Amygdala (tissue), 56 donors: ENCODE data around the gene MATCAP1.

ENCODE experiments used
- DNase-seq, 56 donors: peaks; one replicate each; lab custom pipeline; 2025; lab: John Stamatoyannopoulos, UW

MATCAP1 gene

DNA sequence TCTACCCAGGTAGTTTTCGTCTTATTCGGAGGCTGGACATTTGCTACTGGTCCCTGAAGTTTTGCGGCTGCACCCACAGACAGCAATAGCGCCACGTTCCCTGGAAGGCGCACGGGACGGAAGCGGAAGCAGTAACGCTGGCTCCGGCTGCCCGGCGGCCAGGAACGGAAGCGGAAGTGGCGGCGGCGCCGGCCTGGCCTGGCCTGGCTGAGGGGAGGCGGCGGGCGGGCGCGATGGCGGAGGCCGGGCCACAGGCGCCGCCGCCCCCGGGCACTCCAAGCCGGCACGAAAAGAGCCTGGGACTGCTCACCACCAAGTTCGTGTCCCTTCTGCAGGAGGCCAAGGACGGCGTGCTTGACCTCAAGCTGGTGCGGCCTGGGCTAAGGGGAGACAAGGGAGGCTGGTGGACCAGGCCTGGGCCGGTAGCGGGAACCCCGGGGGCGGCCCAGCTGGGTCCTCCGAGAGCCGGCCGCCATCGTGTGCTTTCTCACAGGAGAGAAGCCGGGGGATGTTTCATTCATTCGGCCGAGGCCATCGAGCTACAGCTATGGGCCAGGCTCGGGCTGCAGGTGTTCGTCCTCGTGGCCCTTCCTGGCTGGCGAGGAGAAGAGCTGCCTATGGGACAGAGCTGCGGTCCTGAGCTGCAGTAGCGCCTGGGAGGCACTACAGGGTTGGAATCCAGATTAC, 8.4 kb upstream of the MATCAP1 start, which contains the start of gene E2F4:
Gene E2F4, plus strand, starts transcription at position 161 of the 687 bp plus-strand sequence. Its CDS starts 73 bp downstream, at position 234.
- peak; percentile 55 to 96 (median 86) for DNase-seq

DNA sequence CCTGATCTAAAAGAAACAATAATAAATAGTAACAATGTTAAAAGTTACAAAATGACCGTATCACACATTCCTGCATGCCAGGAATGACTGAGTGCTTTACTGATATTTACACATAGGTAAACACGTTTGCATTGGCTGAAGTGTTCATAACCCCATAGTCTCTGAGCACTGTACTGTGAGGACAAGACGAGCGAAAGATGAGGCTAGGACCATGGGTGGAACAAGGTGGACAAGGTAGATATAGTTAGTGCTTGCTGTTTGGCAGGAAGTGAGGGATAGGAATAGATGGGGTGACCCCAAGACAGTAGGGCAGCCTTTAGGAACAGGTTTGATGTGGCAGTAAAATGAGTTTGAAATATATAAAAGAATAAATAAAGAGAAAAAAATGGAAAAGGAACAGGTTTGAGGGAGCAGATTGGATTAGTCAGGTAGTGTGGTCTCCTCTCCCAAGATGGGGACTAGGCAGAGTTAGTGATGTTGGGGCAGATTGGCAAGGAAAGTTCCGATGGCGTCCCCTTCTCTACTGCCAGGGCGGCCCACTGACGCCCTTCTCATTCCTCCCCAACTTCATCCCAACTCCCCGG, 7.7 kb upstream of the MATCAP1 start:
- DNase-seq = no peak

DNA sequence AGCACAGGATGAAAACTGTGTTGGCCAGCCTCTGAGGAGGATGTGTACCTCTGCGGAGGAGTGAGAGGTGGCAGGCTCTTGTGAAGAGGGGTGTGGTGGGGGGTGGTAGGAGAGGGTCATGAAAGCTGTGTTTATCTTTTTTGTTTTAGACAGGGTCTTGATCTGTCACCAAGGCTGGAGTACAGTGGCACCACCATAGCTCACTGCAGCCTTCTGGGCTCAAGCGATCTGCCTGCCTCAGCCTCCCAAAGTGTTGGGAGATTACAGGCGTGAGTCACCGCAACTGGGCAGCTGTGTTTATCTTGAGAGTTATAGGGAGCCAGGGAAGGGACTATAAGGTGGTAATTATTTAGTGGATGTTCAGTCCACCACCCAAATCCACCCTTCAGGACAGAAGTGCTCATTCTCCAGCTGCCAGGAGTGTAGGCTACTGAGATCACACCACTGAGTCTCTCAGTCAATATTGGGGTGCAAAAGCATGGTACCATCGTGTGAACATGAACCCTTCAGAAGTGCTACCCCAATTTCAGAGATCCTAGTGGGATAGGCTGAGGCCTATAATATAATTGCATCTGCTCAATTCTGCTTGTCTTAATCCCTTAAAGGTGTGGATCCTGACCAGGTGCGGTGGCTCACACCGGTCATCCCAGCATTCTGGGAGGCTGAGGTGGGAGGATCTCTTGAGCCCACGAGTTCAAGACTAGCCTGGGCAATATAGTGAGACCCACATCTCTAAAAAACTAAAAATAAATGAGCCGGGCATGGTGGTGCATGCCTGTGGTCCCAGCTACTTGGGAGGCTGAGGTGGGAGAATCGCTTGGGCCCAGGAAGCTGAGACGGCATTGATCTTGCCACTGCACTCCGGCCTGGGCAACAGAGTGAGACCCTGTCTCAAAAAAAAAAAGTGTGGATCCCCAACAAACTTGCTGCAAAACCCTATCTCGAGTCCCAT, 7.0 kb upstream of the MATCAP1 start:
- no peak for DNase-seq

DNA sequence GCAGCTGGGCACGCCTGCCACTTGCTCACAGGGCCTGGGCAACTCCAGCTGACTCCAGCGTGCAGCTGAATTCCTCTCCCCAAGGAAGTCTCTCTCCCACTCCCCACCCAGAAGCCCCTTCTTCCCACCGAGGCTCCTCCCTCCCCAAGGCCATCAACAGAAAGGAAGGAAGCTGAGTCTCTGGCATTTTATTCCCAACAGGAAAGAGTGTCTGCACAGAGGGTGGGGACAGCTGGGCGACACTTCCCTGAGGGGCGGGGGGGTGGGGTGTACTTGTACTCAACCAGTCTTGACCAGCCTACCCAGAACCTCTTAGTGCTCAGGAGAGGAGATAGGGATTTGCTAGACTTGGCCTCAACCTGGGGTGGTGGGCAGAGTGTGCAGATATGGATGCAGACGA, 6.3 kb upstream of the MATCAP1 start, which contains the start of gene EXOC3L1:
Gene EXOC3L1, minus strand, starts transcription at position 96 of the 400 bp plus-strand sequence. CDS start 460 bp downstream, outside the sequence.
- DNase-seq = no peak

DNA sequence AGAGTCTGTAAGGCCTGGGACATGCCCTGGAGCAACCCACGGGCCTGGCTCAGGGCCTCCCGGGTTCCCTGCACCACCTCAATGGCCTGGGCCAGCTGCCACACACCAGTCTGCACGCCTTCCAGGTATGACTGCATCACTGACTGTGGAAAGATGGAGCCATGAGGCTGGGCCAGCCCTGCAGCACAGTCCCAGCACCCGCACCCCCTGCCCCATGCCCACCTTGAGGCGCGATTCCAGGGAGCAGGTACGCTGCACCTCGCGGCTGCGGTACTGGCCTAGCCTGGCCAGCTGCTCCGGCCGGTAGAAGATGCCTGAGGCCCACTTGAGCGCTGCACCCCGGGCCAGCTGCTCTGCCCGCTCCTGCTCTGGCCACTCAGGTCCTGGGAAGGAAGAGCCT, 5.0 kb upstream of the MATCAP1 start:
- no peak for DNase-seq

DNA sequence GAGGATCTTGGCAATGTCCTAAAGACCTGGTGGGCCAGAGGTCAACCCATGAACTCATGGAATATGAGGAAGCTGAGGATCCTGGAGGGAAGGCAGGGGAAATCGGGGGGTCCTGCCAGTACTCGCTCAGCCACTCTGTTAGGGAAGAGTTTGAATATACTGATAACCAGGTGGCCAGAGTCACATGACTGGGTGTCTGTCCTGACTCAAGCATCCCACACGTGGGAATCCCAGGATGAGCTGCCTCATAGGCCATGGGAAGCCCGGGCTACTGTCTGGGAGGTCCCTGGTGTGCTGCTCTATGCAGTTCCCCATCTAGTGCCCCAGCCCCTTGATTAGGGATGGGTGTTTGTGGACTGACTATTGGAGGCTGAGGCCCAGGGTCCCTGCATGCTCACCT, 4.6 kb upstream of the MATCAP1 start:
- no peak for DNase-seq

DNA sequence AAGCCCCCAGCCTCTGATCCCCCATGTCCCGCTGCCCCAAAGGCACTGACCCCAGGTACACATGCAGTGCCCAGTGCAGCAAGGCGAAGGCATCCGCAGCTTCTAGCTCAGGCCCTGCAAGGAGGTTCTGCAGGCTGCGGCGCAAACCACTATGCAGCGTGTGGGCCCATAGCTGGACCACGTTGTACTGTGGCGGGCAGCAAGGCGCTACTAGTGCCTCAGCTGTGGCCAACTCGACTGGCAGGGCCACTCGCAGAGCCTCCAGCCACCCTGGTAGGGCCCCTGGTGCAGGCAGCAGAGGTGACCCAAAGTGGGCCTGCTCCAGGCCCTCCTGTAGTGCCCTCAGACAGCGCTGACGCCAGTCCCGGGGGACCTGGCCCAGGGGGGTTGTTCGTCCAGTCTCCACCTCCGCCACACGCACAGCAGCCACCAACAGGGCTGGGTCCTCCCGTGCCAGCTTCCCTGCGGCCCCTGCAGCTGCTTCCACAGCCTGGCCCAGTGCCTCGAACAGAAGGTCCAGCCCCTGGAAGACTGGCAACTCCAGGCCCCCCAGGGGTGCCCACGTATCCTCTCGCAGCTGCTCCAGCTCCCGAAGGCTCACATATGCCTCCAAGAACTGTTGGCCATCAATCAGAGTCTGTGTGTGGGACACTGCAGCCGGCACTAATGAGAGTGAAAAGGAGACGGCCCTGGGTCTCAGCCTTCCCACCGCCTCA, 3.6 kb upstream of the MATCAP1 start:
- no peak for DNase-seq

DNA sequence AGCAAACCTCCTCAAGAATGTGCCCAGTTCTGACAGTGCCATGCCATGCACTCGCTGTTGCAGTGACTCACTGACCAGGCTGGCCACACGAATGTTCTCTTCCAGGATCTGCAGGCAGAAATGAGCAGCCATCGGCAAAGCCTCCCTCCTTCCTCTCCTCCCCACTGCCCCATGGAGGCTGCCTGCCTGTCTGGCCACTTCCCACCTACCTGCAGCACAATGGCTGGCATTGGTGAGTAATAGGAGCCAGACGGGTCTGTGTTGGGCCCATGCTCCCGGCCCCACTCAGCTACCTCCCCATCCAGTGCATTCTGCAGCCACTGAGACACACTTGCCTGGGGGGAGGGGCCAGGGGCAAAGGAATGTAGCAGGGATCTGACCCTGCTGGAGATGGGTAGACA, 2.8 kb upstream of the MATCAP1 start:
- no peak for DNase-seq

DNA sequence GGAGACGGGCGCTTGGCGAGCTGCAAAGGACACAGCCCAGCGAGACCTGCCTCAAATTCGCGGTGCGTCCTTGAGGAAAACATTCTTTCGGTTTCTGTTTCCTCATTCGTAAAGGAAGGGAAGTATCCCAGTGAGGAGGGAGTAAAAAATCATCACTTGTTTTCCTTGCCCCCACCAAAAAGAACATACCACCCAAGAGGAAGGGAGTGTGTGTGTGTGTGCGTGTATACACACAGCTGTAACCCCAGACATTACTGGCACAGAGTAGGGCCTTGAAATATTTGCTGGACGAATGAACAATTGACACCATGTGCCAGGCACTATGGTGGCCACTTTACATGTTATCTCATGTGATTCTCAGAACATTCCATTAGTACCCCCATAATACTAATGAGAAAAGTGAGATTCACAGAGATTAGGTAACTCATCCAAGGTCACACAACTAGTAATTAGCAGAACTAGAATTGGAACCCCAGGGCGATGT, 1.9 kb upstream of the MATCAP1 start:
- no peak for DNase-seq

DNA sequence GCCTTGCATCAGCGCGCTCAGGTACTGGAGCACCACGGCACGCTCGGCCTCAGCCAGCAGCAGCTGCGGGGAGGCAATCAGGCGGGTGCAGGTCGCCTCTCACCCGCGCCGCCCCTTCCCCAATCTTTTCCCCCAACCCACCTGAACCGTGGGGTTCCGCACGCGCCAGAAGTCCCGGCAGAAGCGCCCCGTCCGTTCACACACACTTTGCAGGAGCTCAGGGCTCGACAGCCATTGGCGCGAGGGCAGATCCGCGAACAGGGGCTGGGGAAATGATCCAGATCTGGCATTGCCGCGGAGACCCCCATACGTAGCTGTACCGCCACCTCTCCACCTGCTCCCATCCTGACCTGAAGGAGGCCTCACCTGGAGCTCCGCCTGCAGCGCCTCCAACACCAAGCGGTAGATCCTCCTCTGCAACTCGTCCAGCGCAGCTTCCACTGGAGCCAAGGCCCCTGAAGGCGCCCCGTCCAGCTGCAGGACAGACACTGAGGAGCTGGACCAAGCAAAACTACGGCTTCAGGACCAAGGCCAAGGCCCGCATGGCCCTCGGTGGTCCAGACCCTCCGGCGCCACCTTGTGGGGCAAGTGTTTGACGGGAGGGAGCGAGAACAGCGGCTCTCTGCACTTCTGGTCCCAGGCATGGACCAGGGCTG, 1.4 kb upstream of the MATCAP1 start:
- DNase-seq = peak in 53 of 56 donors; percentile 11 to 89 (median 66)

DNA sequence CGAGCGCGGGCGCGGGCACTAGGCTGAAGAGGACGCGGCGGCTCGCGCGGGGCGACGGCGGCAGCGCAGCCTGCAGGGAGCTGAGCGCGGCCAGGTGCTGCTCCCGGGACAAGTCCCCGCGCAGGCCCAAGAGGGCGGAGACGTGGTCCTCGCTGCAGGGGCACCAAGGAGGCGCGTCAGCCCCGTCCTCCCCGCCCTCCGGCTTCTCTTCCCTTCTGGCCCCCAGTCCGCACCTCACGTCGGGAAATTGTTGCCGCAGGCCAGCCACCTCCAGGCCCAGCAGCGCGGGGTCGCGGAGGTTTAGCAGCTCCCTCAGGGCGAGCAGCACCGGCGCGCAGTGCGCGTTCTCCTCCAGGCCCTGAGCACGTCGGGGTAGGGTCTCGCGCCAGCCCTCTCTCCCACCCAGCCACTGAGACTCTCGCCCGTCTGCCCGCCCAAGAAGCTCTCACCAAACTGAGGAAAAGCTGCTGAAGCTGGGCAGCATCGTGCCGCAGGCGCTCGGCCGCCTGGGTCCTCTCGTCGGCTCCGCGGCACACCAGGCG, 761 bp upstream of the MATCAP1 start:
- peak in 1 of 56 donors; percentile 52 for DNase-seq

DNA sequence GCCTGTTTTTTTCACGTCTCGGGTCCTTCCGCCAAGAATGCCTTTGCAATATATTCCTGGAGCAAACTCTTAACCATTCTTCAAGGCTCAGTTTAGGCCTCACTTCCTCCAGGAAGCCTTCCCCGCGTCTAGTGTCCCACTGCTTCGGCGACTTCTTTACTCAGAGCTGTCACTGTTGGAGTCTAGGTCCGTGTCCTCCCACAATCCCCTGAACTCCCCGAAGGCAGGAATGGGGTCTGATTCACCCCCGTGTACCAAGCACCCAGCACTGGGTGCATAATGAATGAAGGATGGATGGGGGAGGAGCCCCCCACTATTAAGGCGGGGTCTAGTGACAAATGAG, 508 bp downstream of the MATCAP1 start:
- DNase-seq = no peak

DNA sequence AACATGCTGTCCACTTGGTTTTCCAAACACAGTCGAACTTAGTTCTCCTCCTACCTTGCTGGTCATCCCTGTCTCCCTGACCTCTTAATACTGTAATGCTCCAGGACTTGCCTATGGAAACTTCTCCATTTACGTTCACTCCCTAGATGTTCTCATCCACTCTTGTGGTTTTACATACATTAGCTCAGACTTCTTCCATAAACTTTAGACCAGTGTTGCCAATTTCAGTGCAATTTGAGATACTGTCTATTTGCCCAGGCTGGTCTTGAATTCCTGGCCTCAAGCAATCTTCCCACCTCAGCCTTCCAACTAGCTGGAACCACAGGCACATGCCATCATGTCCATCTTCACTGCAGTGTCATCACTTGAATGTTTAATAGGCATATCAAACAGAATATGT, 1.5 kb downstream of the MATCAP1 start:
- DNase-seq = no peak

DNA sequence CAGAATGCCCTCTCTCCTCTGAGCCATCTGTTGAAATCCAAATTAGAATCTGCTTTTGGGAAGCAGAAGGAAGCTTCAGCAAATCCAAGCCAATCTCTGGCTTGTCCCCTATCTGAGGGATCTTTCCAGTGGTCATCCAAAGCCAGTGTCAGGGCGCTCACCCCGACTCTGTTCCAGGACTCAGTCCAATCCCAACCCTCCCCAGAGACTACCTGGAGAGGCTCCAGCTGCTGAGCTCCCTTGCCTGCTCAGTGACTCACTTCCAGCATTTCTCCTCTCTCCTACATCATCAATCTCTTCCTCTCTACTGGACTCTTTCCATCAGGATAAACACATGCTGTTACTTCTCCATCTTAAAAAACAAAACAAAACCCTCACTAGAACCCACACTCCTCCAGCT, 2.4 kb downstream of the MATCAP1 start:
- DNase-seq = peak in 1 of 56 donors; percentile 27

DNA sequence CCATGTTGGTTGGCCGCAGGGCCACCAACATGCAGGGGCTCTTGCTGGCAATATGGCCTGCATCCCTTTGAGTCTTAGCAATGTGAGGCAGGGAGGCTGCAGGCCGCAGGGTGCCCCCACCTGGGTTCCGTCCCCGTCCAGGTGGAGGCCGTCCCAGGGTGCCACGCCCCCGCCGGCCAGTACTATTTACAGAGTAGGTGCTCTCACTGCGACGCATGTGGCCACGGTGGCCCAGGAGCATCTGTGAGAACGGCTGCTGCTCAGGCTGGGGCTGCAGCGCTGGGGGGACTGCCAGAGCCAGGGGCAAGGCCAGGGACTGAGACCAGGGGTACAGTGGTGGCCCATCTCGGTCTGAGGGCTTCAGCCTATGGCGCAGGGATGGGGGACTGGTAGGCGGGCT, 3.6 kb downstream of the MATCAP1 start:
- no peak for DNase-seq

DNA sequence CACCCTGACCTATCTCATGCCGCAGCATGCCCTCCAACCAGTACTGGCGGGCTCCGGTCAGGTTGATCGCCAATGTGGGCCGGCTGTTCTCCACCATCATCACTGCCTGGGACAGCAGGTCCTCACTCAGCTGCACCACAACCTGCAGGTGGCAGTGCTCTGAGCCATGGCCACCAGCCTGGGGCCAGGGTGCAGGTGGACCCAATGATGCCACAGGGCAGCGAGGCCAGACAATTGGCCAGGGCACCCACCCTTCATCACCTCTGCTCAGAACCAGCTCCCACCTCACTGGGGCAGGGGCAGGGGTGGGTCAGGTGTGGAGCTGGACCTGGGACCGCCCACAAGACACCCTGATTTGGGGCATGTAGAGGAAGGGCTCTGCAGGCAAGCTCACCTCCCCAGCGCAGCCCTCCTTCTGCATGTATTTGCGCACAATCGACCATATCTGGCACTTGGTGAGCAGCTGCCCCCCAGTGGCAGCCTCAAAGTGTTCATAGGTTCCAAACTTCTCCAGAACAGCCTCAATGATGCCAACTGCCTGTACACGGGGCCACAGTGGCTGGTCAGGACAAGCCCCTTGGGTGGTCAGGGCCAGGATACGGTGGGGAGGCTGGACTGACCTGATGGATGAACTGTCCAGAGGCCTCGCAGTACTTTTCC, 4.2 kb downstream of the MATCAP1 start:
- DNase-seq = no peak

DNA sequence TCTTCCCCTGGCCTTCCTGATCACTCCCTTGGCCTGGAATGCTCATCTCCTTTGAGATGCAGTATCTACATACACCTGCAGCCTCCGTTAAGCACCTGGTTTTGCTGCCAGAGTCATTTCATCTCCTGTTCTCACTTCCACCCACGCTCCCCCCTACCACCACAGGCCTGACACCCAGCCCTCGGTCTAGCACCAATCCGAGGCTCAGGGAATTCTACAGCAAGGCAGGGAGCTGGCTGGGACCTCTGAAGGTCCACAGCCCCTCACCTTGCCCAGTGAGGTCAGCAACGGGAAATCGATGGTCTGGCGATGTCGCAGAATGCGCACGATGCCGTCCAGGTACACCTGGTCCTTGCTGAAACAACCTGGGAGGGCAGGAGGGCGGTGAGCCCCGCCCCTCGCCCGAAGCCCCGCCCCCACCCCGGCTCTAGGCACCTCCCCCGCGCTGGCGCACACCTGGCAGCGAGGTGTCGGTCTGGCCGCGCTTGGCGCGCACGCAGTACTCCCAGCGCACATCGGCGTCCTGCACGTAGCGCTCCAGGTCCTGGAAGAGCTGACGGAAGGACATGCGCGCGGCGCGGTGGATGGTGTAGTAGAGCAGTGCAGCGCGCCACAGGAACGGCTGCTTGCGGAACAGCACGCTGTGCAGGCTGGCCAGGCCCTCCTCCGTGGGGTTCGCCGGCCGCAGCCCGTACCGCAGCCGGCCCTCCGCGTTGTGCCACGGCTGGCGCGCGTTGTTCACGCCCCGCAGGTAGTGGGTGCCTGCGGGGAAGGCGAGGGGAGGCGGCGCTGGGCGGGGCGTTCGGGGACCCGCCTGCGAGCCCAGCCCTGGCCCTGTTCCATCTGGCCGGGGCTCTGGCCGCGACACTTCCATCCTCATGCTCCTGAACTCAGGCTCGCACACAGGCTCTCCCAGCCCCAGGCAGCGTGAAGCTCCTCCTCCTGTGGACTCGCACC, 5.7 kb downstream of the MATCAP1 start:
- DNase-seq = peak in 17 of 56 donors; percentile 14 to 56 (median 41)

DNA sequence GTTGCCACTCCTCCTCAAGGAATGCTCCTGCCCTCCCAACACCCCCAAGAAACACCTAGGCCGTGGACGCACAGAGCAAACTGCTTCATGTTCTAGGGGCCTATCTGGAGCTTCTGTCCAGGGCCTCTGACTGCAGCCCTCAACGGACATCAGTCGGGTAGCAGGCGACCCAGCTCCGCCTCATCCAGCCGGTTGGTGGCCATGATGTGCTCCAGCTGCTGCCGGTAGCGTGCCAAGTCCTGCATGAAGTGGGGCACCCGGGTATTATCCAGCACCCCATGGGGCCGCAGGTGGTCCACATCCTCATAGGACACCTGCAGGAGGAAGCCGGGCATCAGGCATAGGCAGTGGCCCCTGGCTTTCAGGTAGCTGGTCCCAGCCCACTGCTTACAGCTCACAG, 7.1 kb downstream of the MATCAP1 start:
- no peak for DNase-seq
